ENCODE measurements around the gene BCL11B.
A peak's percentile ranks its signal among the peaks of the same experiment; 100 is the strongest.

The BCL11B gene

GRCh38 chr14:99320105-99320572 is 48.1 kb upstream of the BCL11B start:
- peak; percentile 87 for ATAC-seq
- TF ChIP-seq OSR1 (CRISPR knock-in tag; IDR thresholded peaks at IDR 0.05) (no peak), ZNF565 (CRISPR knock-in tag; conservative IDR thresholded peaks at IDR 0.05; ENCODE audit: low read depth) (no peak), TOX (CRISPR knock-in tag; IDR thresholded peaks at IDR 0.05; ENCODE audit: borderline replicate concordance) (no peak), ZC3H10 (CRISPR knock-in tag; IDR thresholded peaks at IDR 0.05) (no peak), ARNTL (CRISPR knock-in tag; IDR thresholded peaks at IDR 0.05; ENCODE audit: borderline replicate concordance, low read depth) (no peak), TSHZ2 (CRISPR knock-in tag; IDR thresholded peaks at IDR 0.05) (no peak), CSDC2 (CRISPR knock-in tag; IDR thresholded peaks at IDR 0.05) (no peak), ZNF8 (CRISPR knock-in tag; IDR thresholded peaks at IDR 0.05) (no peak), BACH2 (CRISPR knock-in tag; IDR thresholded peaks at IDR 0.05; ENCODE audit: borderline replicate concordance) (no peak), PATZ1 (CRISPR knock-in tag; IDR thresholded peaks at IDR 0.05; ENCODE audit: borderline replicate concordance) (no peak), ZNF70 (CRISPR knock-in tag; IDR thresholded peaks at IDR 0.05) (no peak), ZFP3 (CRISPR knock-in tag; IDR thresholded peaks at IDR 0.05) (no peak), TCF4 (CRISPR knock-in tag; IDR thresholded peaks at IDR 0.05; ENCODE audit: borderline replicate concordance) (no peak), ISL1 (CRISPR knock-in tag; IDR thresholded peaks at IDR 0.05) (no peak), SNAI2 (CRISPR knock-in tag; IDR thresholded peaks at IDR 0.05) (no peak), RARB (CRISPR knock-in tag; IDR thresholded peaks at IDR 0.05) (no peak)
- TF ChIP-seq, protein P1, sequence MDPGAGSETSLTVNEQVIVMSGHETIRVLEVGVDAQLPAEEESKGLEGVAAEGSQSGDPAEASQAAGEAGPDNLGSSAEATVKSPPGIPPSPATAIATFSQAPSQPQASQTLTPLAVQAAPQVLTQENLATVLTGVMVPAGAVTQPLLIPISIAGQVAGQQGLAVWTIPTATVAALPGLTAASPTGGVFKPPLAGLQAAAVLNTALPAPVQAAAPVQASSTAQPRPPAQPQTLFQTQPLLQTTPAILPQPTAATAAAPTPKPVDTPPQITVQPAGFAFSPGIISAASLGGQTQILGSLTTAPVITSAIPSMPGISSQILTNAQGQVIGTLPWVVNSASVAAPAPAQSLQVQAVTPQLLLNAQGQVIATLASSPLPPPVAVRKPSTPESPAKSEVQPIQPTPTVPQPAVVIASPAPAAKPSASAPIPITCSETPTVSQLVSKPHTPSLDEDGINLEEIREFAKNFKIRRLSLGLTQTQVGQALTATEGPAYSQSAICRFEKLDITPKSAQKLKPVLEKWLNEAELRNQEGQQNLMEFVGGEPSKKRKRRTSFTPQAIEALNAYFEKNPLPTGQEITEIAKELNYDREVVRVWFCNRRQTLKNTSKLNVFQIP (CRISPR knock-in tag; IDR thresholded peaks at IDR 0.05; ENCODE audit: borderline replicate concordance, low read depth), result no peak
- TF ChIP-seq, protein P2, sequence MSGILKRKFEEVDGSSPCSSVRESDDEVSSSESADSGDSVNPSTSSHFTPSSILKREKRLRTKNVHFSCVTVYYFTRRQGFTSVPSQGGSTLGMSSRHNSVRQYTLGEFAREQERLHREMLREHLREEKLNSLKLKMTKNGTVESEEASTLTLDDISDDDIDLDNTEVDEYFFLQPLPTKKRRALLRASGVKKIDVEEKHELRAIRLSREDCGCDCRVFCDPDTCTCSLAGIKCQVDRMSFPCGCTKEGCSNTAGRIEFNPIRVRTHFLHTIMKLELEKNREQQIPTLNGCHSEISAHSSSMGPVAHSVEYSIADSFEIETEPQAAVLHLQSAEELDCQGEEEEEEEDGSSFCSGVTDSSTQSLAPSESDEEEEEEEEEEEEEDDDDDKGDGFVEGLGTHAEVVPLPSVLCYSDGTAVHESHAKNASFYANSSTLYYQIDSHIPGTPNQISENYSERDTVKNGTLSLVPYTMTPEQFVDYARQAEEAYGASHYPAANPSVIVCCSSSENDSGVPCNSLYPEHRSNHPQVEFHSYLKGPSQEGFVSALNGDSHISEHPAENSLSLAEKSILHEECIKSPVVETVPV (CRISPR knock-in tag; IDR thresholded peaks at IDR 0.05), result no peak
- TF ChIP-seq, protein P3, sequence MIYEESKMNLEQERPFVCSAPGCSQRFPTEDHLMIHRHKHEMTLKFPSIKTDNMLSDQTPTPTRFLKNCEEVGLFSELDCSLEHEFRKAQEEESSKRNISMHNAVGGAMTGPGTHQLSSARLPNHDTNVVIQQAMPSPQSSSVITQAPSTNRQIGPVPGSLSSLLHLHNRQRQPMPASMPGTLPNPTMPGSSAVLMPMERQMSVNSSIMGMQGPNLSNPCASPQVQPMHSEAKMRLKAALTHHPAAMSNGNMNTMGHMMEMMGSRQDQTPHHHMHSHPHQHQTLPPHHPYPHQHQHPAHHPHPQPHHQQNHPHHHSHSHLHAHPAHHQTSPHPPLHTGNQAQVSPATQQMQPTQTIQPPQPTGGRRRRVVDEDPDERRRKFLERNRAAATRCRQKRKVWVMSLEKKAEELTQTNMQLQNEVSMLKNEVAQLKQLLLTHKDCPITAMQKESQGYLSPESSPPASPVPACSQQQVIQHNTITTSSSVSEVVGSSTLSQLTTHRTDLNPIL (CRISPR knock-in tag; IDR thresholded peaks at IDR 0.05; ENCODE audit: low read depth), result no peak

- TF ChIP-seq ESRRG (CRISPR knock-in tag; IDR thresholded peaks at IDR 0.05) (no peak), ZNF565 (CRISPR knock-in tag; conservative IDR thresholded peaks at IDR 0.05; ENCODE audit: low read depth) (no peak), ISL1 (CRISPR knock-in tag; IDR thresholded peaks at IDR 0.05) (no peak), PATZ1 (CRISPR knock-in tag; IDR thresholded peaks at IDR 0.05; ENCODE audit: borderline replicate concordance) (no peak), PPARA (CRISPR knock-in tag; IDR thresholded peaks at IDR 0.05; ENCODE audit: borderline replicate concordance) (no peak), TOX (CRISPR knock-in tag; IDR thresholded peaks at IDR 0.05; ENCODE audit: borderline replicate concordance) (no peak)
- ATAC-seq, result no peak
These were observed 46.9 kb upstream of the BCL11B start for GRCh38 chr14:99318959-99319295.
